ENCODE results near the gene PSMC3. TPM values are rescaled to one million over a fixed set of nuclear protein-coding genes. Genes with fewer than 3 reads are reported as not detected.

Gene PSMC3
- total RNA-seq, 6 experiments from 2014 or later = 52.5 to 98.1 (median 63.3) TPM

DNA sequence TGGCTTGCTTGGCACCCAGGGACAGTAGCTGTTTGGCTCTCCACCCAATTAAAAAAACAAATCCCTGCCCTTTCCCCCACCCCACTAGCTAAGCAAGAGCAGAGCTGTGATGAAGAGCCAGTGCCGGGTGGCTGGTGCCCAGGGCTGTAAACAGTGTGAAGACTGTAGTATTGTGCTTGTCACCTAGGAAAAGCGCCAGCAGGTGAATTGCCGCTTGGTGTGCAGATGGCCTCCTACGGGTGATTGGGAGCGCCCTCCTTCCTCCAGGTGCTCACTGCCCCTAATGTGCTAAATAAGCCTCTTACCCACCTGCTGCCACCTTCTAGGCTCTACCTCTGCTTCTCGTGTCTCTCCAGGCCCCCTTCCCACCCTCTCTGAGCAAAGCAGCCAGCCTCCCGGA lies 41.1 kb upstream of the PSMC3 start:
- peak; percentile 46 to 59 (median 58) for ATAC-seq
- peaks cover 0 to 33% (median 15%) of the 10 kb centered on the region in 4 donors for H3K36me3 ChIP-seq
- H3K27ac ChIP-seq = peak overlapping the region; percentile 37 to 65 (median 38)
- TF ChIP-seq CTCF (IDR thresholded peaks at IDR 0.05) (no peak), POLR2A (IDR thresholded peaks at IDR 0.05) (no peak)
- peak in 2 of 3 donors; percentile 35 to 63 for DNase-seq
- peaks cover 0 to 54% (median 11%) of the 10 kb centered on the region in 4 donors for H3K4me1 ChIP-seq
- no peaks in the 10 kb centered on the region for H3K27me3 ChIP-seq
- H3K9me3 ChIP-seq = no peaks in the 10 kb centered on the region
- WGBS (ENCODE audit: insufficient coverage, low coverage, low lambda C conversion rate, missing lambda C conversion rate) = 60% methylated on average over 6 of the region's 7 CpGs
- intact Hi-C loops (cut with DNase I) = no loop called here
- no peak overlapping the region for H3K4me3 ChIP-seq

- peaks cover 0 to 27% (median 12%) of the 10 kb centered on the region in 4 donors for H3K36me3 ChIP-seq
- TF ChIP-seq POLR2A (IDR thresholded peaks at IDR 0.05) (no peak), CTCF (IDR thresholded peaks at IDR 0.05) (no peak)
- H3K9me3 ChIP-seq = no peaks in the 10 kb centered on the region
- intact Hi-C loops (cut with DNase I) = no loop called here
- H3K4me1 ChIP-seq = peaks cover 0 to 48% (median 11%) of the 10 kb centered on the region in 4 donors
- no peaks in the 10 kb centered on the region for H3K27me3 ChIP-seq
- DNase-seq (peak; percentile 65 to 80 (median 78)), ATAC-seq (peak; percentile 76 to 81 (median 80))
- 17% methylated on average over 4 of the region's 4 CpGs for WGBS (ENCODE audit: insufficient coverage, low coverage, low lambda C conversion rate, missing lambda C conversion rate)
- H3K27ac ChIP-seq = peak overlapping the region; percentile 37 to 65 (median 38)
- H3K4me3 ChIP-seq = no peak overlapping the region
Measured at GRCh38 chr11:47466701-47467250, 40.5 kb upstream of the PSMC3 start.

DNA sequence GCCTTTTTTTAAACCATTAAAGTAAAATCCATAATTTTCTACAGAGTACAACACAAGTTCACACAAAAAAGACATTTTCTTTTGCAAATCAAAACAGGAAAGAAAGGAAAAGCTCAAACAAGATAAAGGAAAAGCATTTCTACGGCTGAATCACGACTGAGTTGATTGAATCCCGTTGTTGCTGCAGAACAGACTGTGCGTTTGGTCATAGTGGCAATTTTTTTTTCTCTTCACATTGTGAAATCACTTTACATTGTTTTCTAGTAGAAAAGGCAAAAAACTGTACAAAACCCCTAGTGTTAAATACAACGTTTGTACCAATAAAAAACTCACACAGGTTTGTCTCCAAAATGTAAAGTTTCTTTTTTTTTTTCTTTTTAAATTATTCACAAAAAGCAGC lies 40.0 kb upstream of the PSMC3 start:
- H3K9me3 ChIP-seq = no peaks in the 10 kb centered on the region
- peaks cover 0 to 21% (median 10%) of the 10 kb centered on the region in 4 donors for H3K36me3 ChIP-seq
- TF ChIP-seq POLR2A (IDR thresholded peaks at IDR 0.05) (no peak), CTCF (IDR thresholded peaks at IDR 0.05) (no peak)
- peak overlapping the region; percentile 37 to 65 (median 38) for H3K27ac ChIP-seq
- no peak for ATAC-seq
- no peaks in the 10 kb centered on the region for H3K27me3 ChIP-seq
- peaks cover 0 to 43% (median 11%) of the 10 kb centered on the region in 4 donors for H3K4me1 ChIP-seq
- WGBS (ENCODE audit: insufficient coverage, low coverage, low lambda C conversion rate, missing lambda C conversion rate) = 19% methylated on average over 5 of the region's 5 CpGs
- intact Hi-C loops (cut with DNase I) = no loop called here
- DNase-seq = no peak
- no peak overlapping the region for H3K4me3 ChIP-seq

DNA sequence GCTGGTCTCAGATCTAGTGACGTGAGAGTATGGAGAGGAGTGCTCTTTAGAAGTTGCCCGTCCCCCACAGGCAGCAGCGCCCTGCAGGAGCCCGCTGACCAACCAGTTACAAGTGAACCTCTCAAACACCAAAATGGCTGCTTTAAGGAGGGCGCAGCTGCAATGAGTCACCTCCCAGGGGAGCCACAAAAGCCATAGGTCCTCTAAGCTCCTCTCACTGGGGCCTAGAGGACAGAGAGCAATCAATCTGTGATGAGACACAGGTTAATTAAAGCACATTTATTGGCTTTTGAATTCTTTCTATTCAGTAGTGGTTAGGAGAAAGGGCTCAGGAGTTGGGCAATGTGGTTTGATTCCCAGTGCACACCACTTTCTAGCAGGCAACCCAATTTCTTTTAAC lies 38.2 kb upstream of the PSMC3 start:
- H3K27me3 ChIP-seq = no peaks in the 10 kb centered on the region
- H3K36me3 ChIP-seq = peaks cover 0 to 11% (median 5%) of the 10 kb centered on the region in 4 donors
- no peaks in the 10 kb centered on the region for H3K9me3 ChIP-seq
- WGBS (ENCODE audit: insufficient coverage, low coverage, low lambda C conversion rate, missing lambda C conversion rate) = 94% methylated on average over 4 of the region's 5 CpGs
- no peak for DNase-seq
- no peak overlapping the region for H3K27ac ChIP-seq
- intact Hi-C loops (cut with DNase I) = no loop called here
- peaks cover 0 to 37% (median 5%) of the 10 kb centered on the region in 4 donors for H3K4me1 ChIP-seq
- no peak overlapping the region for H3K4me3 ChIP-seq
- ATAC-seq = no peak
- no peak for TF ChIP-seq POLR2A (IDR thresholded peaks at IDR 0.05)
- no peak for TF ChIP-seq CTCF (IDR thresholded peaks at IDR 0.05)

Measured in right lobe of liver (tissue), 6 donors.